Cerebellar nuclear complex (tissue), 1 donor: ENCODE data around the gene KCNT2.

Experiments used
- DNase-seq, 2 experiments: peaks; one replicate each; lab custom pipeline; 2025; lab: John Stamatoyannopoulos, UW

Gene KCNT2

GRCh38 chr1:196183941-196184340 lies 424.3 kb downstream of the KCNT2 start:
- no peak for DNase-seq

GRCh38 chr1:196181594-196181878 lies 426.7 kb downstream of the KCNT2 start:
- no peak for DNase-seq

GRCh38 chr1:196180847-196181593 lies 427.2 kb downstream of the KCNT2 start:
- DNase-seq = no peak

- DNase-seq = no peak
These were observed 430.1 kb downstream of the KCNT2 start for GRCh38 chr1:196178083-196178635.
